NCI-H2081 (cell line): ENCODE measurements around the gene MARCHF10.
"Not testable (repeated sequence)": the region's sequence is repeated elsewhere in the genome, so short reads cannot be mapped to it uniquely, and the experiment has no call there.

Experiments used
- DNase-seq, 2 experiments: peaks; one replicate each; lab custom pipeline; 2025; lab: John Stamatoyannopoulos, UW

Gene MARCHF10

GRCh38 chr17:62717889-62718288, 90.2 kb downstream of the MARCHF10 start:
- DNase-seq: no peak

DNA sequence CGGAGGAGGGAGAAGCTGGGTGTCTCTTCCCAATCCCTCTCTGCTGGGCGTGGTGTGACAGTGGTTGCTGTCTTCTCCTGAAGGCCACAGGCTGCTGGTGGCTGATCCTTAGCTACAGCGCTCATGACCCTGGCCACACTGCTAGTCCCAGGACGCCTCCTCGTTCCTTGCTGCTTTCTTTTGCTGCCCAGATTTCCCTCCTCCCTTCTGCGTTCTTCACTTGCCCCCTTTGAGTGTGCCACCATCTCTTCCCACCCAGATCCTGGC, 90.6 kb downstream of the MARCHF10 start:
- DNase-seq: no peak

DNA sequence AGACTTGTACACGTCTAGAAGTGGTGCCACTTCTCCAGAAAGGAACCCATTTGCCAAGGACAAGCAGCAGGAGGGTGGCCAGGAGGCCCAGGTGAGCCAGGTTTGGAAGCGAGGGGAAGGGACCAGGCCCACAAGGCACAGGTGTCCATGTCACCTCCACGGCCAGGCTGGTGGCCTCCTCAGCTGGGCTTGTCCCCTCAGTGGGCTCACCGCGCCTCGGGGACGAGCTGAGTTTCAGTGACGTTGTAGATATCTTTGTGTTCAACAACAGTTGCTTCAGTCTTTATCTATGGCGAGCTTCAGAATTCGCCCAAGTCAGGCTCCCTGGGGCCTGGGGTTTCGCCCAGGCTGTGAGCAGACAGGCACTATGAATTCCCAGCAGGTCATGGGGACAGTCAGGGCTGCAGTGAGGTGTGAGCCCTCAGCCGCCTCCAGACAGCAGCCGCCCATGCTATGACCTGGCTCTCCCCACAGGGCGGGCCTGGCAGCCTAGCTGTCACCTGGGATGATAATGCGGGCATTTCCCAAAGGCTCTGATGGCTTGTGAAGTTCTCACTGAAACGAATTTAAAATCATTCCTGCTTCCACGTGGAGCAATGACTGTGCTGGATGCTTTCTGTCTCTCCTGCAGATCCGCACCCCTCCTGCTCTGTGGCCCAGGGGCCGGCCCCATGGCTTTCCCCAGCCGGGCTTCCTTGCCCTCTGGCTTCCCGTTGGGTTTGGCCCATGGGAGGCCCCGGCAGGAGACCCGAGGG, 91.1 kb downstream of the MARCHF10 start:
- no peak for DNase-seq

- no peak for DNase-seq
These were observed 92.2 kb downstream of the MARCHF10 start for GRCh38 chr17:62715882-62716390.

DNA sequence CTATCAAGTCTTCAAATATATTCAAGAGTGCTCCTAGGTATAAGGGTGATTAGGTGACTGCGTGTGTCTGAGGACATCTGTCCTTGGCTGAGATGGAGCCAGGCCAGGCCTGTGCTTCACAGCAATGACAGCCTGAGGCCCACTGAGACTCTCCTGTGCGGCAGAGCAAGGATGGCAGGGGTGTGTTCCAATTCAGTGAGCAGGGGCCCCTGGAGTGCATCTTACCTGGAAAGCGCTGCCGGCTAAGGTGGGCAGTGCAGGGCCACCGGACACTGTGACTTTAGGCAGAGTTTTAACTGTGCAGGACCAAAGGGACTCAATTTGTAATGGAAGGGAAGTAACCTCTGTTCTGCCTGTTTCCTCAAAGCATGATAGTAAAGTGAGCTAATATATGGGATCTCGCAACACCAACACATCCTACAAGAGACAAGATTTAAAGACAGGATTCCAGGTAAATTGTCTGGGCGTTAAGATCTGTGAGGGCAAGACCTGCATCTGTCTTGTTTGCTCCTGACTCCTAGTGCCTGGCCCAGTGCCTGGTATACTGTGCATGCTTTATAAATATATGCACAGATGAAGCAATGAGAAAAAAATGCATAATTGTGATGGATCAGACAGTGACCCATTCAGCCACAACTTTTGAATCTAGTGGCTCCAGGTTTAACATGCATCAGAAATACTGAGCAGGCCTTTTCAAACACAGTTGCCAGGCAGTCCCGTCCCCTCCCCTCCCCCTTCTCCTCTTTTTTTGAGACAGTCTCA, 93.9 kb downstream of the MARCHF10 start:
- DNase-seq: no peak

- no peak for DNase-seq
These were observed 94.8 kb downstream of the MARCHF10 start for GRCh38 chr17:62713086-62713881.

- no peak for DNase-seq
These were observed 95.9 kb downstream of the MARCHF10 start for GRCh38 chr17:62712171-62712581.

DNA sequence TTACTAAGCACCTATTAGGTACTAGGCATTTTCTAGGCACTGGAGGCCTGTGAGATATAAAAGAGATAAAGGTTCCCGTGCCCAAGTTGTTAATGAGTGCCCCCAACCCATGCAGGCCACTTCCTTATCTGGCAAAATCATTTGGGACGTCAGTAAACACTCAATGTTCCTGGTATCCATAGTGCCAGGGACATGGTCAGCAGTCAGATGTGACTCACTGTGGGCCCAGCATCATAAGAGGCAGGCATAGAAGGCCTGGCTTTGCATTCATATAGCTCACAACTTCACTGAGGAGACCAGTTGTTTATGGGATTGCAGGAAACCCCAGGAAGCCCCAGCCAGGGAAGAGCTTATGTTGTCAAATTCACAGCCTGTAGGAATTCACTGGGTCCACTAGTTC, 99.5 kb downstream of the MARCHF10 start:
- no peak for DNase-seq

- no peak for DNase-seq
These were observed 100.7 kb downstream of the MARCHF10 start for GRCh38 chr17:62707425-62707739.

- no peak for DNase-seq
These were observed 101.3 kb downstream of the MARCHF10 start for GRCh38 chr17:62706598-62707424.

DNA sequence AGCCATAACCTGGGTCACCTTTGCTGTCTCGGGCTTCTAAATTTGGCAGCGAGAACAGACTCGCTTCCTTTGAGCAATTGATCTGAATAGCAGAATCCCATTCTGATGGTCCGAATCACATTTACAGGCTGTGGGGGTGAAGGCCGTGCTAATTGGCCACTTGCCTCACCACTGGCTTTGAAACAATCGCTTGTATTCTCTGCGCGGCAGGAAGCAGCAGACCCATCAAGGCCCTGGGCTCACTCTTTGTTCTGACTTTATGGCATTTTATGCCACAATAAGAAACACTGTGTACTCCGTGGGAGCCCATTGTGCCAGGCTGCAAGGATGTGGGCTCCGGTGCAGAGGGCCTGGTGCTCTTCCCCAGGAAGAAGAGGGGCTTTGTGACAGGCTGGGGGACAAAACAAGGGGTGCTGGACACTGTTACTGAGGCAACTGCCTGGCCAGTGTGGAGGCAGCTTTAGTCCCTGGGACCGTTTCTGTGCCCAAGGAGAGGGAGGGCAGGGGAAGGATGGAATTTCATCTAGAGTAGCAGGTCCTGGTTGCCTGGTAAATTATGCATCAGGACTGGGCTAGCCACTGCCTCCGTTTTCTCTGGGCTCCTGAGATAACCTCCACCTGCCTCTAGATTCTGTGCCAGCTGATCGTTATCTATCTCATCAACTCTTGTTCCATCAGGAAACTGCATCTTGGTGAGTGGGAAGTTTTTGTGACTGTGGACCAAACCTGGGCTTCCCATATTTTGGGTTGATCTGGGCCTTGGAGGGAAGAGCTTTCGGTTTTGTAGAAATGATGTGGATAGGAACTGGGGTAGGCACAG, 102.1 kb downstream of the MARCHF10 start:
- no peak for DNase-seq

GRCh38 chr17:62705156-62705777, 102.8 kb downstream of the MARCHF10 start:
- no peak for DNase-seq

DNA sequence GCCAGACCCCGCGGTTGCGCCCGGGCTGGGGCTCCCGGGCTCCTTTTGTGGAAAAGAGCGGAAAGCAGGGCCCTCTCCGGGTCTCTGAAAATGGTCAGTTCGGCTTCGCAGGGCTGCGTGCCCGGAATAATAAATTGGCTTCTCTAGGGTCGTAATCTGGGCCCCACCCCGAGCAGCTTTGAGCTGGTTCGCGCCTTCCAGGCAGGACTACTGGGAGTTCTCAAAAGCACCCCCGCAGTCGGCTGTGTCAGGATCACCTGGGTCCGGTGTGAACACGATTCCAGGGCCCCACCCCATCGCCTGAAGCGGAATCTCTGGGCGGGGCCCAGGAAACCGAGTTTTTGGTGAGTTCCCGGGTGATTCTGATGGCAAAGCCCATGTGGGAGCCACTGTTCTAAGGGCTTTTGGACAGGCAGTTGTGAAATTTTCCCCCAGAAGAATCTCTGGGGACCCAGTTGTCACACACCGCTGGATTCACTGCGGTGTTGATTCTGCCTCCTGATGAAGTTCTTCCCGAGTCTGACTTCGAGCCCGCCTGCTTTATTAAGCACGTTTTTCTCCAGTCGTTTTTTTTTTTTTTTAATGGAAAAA, 103.6 kb downstream of the MARCHF10 start:
- DNase-seq: peak; percentile 49 to 50

- DNase-seq: peak; percentile 66 to 72
These were observed 104.2 kb downstream of the MARCHF10 start for GRCh38 chr17:62703776-62704380.

DNA sequence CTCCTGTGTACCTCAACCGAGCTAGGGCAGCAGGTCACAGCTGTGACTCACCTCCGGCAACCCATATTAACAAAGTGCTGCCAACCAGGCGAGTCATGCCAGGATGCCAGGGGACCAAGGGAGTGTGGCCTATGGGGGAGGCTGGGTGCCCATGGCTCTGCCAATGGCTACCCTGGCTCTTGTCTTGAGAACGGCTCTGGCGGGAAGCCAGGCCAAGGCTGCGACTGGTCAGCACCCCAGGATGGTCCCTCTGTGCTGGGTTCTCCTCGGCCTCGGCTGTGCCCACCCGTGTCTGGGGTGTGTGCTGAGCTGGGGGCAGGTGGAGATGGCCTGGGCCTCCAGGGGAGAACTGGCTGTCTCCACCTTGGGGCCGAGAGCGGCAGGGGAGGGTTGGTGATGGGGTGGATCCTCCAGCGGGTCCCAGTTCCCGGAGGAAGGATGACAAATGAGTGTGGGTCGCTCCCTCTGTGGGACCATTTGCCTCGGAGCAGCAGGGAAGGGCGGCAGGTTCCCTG, 104.8 kb downstream of the MARCHF10 start:
- no peak for DNase-seq

DNA sequence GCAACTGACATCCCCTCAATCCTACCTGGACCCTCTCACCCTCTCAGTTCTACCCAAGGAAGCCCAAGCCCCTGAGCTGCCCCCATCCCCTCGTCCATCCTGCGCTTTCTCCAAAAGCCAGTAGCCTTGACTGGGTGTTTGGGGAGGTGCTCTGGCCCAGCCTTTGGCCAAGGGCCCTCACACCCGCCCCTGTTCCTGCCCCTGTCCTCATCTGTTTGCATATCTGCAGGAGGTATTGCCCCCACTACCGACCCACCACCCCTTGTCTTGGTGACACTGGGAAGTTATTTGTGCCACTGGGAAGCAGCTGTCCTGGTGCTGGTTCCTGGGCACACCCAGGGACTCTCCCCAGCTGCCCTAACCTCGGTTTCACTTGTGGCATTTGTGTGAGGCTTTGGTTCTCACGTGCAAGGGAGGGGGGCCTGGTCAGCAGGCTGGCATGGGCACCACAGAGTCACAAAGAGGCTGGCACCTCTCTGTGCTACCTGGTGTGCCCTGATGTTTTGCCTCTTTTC, 105.3 kb downstream of the MARCHF10 start:
- DNase-seq: no peak

- DNase-seq: no peak
These were observed 106.4 kb downstream of the MARCHF10 start for GRCh38 chr17:62701706-62702085.

DNA sequence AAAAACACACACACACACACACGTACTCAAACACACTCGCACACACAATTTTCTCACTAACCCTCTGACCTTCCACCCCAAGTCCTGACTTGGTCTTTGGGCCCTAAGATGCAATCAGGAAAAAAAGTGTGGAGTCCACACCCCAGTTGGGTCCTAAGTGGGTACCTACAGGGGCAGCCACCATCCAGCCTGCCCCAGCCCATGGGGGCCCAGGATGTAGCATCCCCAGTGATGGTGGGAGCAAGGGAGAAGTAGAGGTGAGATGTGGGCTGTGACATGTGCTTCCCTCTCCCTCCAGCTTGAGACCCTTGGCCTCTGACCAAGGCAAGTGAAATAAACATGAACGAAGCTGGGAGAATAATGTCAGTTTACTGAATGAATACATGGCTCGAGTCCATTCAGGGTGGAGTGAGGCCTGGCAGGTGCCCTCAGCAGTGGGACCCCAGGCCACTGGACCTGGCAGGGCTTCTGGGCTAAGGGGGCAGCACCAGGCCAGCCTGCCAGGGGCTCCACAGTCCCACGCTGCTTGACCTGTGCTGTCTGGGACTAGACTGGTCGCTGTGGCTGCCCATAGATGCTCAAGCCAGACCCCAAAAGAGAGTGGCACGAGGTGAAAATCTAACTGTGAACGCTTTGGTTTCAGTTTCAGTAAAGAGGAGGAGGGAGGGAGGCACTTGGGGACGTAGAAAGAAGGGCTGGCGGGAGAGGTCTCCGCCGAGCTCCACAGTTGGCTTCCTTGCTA, 107.0 kb downstream of the MARCHF10 start:
- no peak for DNase-seq

DNA sequence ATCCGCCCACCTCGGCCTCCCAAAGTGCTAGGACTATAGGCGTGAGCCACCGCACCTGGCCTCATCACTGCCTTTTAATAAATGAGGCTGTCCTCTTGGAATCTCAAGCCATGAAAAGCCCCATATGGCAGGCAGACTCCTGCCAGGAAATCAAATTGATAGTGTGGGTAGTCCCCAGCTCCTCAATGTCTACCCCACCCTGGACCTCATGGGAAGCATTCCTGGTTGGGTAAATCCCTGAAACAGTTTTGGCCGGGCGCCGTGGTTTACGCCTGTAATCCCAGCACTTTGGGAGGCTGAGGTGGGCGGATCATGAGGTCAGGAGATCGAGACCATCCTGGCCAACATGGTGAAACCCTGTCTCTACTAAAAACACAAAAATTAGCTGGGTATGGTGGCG, 109.7 kb downstream of the MARCHF10 start:
- DNase-seq: not testable (repeated sequence)
